GM12801 (cell line): ENCODE results near the gene PTTG1IP.

Experiments
- CTCF ChIP-seq: IDR thresholded peaks from one replicate; pipeline ENCODE4 v1.5.1; 2011; ENCODE audit warnings: control low read depth; ENCODE audit not compliant: insufficient read length; ENCODE audit errors: extremely low read depth

The PTTG1IP gene

DNA sequence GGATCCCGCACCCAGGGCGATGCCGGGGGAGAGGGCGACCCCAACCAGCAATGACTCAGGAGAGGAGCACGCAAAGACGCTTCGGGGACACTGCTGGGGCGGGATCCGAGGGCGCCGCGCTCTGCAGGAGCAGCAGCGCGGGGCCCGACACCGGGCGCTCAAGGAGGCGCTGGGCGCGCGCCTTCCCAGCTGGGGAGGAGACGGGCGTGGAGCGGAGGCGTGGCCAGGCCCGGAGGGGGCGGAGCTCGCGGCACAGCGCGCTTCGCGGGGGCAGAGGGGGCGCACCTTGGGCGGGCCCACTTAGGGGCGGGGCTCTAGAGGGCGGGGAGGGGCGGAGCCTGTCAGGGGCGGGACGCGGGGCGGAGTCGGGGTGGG, 56.0 kb downstream of the PTTG1IP start:
- TF ChIP-seq CTCF, result no peak

- no peak for TF ChIP-seq CTCF
Observed at GRCh38 chr21:44816761-44817505, 56.6 kb downstream of the PTTG1IP start.

DNA sequence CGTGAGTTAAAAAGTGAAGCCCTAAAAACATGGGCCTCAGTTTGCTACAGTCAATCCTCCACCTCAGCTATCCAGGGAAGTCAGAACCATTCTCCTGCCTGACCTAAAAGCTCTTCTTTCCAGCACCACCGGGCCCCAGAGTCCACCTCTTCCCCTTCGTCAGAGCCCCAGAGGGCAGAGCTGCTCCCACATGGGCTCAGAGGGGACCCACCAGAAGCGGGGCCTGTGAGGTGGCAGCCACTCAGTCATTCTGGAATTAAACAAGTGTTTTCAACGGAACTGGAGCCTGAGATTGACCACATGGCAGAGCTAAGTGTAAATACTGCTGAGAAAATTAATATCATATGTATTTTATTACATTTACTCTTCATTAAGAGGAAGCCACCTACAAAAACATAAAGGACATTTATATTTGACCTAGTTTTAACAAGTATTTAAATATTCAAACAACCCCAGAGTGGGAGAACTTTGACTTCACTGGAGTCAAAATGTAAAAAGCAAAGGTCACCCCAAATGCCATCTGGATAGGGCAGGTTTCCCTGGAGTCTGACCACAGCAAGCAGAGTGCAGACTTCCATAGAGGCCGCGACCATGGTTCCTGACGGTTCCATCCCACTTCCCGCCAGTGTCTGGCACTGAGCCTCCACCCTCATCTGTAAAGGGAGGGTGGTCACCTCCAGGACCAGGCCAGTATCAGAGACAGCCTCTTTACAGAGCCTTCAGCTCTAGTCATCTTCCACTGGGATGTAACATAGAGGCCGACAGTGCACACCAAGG, 57.5 kb downstream of the PTTG1IP start:
- TF ChIP-seq CTCF, result no peak

GRCh38 chr21:44815225-44815624, 58.3 kb downstream of the PTTG1IP start:
- TF ChIP-seq CTCF, result no peak

DNA sequence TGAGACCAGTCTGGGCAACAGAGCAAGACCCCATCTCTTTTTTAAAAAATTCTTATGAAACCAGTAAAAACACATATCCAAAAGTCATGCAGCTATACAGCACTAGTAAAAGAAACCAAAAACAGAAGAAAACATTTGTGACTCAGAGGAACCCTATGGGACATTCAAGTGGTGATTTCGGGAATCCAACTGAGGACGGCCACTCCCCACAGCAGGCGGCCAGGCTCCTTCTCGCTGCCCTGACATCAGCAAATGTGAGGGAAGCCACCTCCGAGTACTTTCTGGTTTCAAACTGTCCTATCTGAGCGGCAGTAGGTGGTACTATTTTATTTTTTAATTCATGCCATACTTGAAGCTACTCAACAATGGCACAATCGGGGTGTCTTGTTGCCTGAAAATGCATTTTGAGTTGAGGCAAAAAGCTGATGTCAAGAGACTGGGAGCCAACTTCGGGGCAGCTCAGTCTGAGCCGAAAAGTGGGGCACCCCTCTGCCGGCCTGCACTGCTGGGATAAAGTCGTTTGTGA, 58.9 kb downstream of the PTTG1IP start:
- TF ChIP-seq CTCF, result no peak

DNA sequence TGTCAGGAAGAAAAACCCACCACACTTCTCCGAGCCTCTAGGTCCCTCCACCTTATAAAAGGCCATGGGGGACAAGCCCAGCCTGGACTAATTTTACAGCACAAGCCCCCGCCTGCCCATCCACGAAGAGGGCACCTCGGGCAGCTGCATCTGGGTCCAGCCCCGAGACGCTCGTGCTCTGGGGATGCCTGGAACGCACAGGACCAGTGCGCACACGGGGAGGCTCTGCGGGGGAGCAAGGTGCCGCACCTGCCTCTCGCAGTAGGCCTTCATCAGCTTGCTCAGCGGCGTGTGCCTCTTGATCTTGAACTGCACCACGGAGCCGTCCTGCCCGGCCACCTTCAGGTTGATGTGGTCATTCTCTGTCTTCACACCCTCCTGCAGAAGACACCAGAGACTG, 59.8 kb downstream of the PTTG1IP start:
- no peak for TF ChIP-seq CTCF

GRCh38 chr21:44813149-44813548, 60.3 kb downstream of the PTTG1IP start:
- no peak for TF ChIP-seq CTCF
